MV-4-11 (cell line): ENCODE results near the gene PHRF1.

Experiments
- DNase-seq: peaks from one replicate; lab custom pipeline; 2025; lab: John Stamatoyannopoulos, UW

Gene PHRF1

GRCh38 chr11:656866-657265, 80.6 kb downstream of the PHRF1 start:
- DNase-seq = no peak

- DNase-seq = no peak
These were observed 81.4 kb downstream of the PHRF1 start for GRCh38 chr11:657691-658126.

GRCh38 chr11:659532-660085, 83.3 kb downstream of the PHRF1 start:
- DNase-seq = no peak

GRCh38 chr11:660281-660680, 84.0 kb downstream of the PHRF1 start:
- no peak for DNase-seq

- no peak for DNase-seq
These were observed 84.6 kb downstream of the PHRF1 start for GRCh38 chr11:660681-661444.
